Suppressor macrophage (primary cell): ENCODE results near the gene USP35.
"Not testable (repeated sequence)": the region's sequence is repeated elsewhere in the genome, so short reads cannot be mapped to it uniquely, and the experiment has no call there.

Source experiments
- DNase-seq, 4 experiments: peaks; one replicate each; pipeline ENCODE4 v3.0.0-alpha.2; 2020 to 2022

USP35 gene

DNA sequence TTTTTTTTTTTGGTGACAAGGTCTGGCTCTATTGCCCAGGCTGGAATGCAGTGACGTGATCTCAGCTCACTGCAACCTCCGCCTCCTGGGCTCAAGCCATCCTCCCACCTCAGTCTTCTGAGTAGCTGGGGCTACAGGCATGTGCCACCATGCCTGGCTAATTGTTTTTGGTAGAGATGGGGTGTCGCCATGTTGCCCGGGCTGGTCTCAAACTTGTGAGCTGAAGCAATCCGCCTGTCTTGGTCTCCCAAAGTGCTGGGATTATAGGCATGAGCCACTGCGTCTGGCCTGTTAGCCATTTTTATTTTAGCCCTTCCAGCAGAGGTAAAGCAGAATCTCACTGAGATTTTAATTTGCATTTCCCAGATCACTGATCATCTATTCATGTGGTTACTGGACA is 44.3 kb downstream of the USP35 start:
- DNase-seq: not testable (repeated sequence)

DNA sequence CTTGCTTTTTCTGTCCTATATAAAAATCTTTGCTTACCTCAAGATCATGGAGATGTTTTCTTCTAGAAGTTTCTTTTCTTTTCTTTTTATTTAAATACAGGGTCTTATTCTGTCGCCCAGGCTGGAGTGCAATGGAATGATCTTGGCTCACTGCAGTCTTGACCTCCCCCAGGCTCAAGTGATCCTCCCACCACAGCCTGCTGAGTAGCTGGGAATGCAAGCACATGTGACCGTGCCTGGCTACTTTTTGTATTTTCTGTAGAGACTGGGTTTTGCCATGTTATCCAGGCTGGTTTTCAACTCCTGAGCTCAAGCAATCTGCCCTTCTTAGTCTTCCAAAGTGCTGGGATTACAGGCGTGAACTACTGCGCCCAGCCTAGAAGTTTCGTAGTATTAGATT is 45.3 kb downstream of the USP35 start:
- DNase-seq: no peak

DNA sequence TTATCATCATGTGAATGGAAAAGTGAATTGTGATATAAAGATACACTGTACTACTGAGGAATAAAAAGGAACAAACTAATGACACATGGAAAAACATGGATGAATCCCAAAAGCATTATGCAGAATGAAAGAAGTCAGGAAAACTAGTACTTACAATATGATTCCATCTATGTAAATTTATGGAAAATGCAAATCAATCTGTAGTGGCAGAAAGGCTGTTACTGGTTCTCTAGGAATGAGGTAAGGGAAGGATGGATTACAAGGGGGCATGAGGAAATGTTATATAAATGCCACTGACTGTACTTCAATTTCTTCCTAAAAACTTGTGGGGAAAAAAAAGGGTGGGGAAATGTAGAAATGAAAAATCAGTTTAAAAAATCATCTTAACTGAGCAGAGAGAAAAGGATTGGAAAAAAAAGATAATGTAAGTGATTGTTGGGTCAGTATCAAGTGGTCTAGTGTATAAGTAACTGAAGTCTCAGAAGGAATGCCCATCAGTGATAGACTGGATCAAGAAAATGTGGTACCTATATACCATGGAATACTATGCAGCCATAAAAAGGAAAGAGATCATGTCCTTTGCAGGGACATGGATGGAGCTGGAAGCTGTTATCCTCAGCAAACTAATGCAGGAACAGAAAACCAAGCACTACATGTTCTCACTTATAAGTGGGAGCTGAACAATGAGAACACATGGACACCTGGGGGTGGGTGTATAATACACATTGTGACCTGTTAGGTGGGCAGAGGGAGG is 48.8 kb downstream of the USP35 start:
- no peak for DNase-seq

DNA sequence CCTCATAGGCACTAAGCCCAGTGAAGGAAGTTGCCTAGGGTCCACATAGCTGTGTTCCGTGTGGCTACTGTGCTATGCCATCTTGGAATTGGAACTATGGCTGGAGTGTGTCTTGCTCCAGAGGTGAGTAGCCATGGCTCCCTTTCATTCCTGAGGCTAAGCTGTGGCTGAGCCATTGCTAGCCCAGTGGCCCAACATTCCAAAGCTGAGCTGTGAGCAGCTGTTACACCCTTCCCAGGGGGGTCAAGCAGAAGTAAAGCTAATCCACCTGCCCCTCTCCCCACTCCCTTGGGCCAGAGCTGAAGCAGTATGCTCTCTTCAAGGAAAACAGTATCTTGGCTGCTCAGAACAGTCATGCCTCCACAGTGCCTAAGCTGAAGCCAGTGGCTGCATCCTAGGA is 51.1 kb downstream of the USP35 start:
- DNase-seq: no peak

DNA sequence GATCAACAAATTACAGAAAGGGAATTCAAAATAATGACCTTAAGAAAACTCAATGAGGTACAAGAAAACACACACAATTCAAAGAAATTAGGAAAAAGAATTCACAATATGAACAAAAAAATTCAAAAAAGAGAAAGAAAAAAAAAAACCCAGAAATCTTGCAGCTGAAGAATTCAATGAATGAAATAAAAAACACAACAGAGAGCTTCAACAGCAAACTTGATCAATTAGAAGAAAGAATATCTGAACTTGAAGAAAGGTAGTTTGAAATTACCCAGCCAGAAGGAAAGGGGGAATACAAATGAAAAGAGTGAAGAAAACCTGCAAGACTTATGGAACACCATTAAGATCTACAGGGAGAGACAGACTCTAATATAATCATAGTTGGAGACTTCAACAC is 52.8 kb downstream of the USP35 start:
- DNase-seq: no peak

DNA sequence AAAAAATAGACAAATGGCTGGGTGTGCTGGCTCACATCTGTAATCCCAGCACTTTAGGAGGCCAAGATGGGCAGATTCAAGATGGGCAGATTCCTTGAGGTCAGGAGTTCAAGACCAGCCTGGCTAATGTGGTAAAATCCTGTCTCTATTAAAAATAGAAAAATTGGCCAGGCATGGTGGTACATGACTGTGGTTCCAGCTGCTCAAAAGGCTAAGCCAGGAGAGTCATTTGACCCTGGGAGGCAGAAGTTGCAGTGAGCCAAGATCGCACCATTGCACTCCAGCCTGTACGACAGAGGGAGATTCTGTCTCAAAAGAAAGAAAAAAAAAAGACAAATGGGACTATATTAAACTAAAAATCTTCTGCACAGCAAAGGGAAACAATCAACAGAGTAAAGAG is 55.4 kb downstream of the USP35 start:
- DNase-seq: no peak

DNA sequence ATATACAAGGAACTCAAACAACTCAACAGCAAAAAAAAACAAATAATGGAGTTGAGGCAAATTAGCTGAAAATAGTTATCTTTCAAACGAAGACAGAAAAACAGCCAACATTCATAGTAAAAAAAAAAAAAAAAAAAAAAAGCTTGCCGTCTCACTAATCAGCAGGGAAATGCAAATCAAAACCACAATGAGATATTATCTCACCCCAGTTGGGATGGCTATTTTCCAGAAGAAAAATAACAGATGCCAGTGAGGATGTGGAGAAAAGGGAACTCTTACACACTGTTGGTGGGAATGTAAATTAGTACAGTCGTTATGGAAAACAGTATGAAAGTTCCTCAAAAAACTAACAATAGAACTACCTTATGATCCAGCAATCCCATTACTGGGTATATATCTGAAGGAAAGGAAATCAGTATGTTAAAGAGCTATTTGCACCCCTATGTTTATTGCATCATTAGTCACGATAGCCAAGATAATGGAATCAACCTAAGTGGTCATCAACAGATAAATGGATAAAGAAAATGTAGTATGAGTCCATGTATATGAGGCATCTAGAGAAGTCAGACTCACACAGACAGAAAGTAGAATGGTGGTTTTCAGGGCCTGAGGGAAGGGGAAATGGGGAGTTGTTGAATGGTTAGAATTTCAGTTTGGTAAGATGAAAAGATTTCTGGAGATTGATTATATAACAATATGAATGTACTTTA is 56.0 kb downstream of the USP35 start:
- peak in 2 of 4 experiments; percentile 30 to 40 for DNase-seq

DNA sequence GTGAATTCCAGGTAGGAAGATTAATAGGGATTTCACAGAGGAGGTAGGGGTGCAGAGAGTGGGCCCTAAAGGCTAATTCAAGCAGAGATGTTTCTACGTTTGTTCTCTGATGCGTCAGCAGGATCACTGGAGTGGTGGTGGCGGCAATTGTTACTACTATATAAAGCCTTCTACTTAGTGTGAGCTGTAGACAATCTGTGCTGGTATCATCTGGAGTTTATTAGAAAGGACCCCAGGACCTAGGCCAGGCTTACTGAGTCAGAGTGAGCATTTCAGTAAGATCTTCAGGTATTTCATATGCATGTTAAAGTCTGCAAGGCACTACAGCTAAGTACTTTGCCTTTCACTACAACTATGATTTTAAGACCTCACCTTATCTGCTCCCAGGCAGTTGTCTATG is 59.5 kb downstream of the USP35 start:
- DNase-seq: no peak

DNA sequence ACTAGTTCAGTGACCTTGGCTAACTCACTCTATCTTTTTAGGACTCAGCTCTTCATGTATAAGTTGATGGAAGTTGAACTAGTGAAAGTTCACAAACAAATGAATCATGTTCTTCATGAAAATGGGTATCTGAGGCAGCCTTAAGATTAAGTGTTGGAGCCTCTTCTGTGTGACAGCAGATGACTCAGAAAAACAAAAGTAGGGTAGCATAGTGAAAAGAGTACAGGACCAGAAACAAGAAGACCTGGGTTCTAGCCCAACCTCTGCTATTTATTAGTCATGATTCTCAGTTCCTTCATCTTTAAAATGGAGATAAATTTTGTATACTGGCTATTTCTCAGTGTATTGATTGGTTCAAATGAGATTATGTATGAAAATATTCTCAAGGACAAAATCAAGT is 60.2 kb downstream of the USP35 start:
- DNase-seq: no peak

DNA sequence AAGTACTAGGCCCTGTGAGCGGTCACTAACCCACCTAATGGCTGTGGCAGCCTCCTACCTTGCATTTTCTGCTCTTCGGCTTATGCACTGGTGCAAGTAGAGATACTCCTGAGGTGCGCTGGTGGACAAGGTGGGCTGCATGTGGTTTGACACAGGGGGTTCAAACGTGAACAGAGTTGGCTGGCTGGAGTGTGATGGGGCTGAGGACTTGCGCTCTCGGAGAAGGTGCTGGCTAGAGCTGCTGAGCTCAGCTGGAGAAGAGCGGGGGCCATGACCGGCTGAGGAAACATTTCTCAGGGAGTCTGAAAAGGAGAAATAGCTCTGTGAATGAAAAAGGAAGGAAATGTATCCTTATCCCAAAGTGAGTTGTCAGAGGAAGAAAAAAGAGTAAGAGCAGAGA is 61.4 kb downstream of the USP35 start:
- no peak for DNase-seq

DNA sequence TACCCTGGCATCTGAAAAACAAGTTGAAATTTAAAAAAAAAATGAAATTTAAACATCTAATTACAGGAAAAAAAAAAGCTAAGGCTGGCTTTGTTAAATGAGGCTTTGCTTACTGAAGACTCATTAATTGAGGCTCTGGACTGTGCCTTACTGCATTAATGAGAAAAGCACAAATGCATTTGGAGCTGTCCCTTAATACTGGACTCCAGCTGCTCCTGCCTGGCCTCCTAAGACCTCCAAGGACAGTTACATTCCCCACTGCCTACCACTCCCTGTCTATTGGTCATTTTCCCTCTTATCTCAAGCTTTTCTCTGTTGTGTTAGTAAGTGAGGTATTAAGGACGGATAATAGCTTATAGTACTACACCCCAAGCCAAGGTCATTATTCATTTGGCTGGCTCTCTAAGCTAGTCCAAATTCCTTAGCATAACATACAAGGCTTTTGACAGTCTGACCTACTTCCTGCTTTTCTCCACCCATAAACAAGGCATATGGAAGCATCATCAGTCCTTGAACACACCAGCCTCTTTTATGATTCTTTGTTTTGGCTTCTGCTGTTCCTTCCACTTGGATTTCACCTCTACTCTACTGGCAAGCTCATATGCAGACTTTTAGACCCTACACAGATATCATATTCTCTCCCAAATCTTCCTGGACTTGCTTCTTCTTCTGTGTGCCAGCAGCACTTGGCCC is 62.5 kb downstream of the USP35 start:
- peak in 2 of 4 experiments; percentile 6 to 23 for DNase-seq

DNA sequence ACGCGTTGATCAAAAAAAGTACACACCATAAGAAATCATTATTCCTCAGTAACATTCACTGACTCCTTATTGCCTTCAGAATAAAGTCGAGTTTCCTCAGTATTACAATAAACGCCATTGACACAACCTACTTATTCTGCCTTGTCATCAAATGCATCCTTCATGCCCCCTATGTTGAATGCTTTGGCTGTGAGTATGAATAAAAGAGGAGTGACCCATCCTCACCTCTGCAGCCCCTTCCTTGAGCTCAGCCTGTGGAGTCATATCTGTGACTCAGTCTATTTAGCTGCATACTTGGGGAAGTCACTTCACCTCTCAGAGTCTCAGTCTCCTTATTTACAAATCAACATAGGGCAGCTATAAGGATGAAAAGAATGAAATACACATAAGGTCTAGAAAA is 65.1 kb downstream of the USP35 start:
- no peak for DNase-seq

DNA sequence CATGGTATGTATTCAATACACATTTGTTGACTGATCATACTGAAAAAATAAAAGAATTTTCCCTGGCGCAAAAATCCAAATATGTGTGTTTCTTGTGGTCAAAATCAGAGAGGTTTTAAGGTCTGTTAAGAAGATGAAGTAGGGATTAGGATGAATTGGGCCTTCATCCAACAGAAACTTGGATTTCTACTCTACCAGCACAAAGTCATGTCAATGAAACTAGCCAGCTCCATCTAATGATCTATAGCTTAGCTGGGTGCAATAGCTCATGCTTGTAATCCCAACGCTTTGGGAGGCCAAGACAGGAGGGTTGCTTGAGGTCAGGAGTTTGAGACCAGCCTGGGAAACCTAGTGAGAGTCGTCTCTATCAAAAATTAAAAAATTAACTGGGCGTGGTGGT is 65.5 kb downstream of the USP35 start:
- DNase-seq: no peak

DNA sequence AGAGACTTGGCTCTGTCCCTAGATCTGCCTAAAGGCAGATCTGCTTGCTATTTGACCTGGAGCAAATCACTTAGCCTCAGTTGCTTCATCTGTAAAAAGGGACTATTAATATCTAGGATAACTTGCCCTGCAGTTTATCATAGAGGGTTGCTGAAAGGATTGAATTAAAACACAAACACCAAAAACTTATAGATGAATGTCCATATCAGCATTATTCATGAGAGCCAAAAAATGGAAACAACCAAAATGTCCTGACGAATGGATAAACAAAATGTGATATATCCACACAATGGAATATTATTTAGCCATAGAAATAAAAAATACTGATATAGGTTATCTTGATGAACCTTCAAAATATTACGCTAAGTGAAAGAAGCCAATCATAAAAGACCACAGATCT is 67.2 kb downstream of the USP35 start:
- no peak for DNase-seq

DNA sequence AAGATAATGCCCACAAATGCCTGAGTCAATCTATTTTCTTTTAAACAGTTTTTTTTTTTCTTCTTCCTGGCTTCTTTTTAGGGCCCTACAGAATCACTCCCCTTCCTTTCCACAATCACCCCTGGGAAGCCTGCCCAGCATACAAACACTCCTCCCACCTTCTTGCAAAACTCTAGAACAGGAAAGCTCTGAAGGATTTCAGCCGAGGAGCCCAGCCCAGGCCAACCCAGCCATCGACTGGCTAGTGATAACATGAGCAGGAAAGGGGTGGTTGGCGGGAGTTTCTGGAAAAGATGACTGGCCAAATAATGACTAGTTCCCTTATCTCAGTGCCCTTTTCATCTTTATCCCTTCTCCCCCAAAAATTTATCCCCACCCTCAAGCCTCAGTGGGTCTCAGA is 68.2 kb downstream of the USP35 start:
- peak in 3 of 4 experiments; percentile 22 to 32 (median 26) for DNase-seq

DNA sequence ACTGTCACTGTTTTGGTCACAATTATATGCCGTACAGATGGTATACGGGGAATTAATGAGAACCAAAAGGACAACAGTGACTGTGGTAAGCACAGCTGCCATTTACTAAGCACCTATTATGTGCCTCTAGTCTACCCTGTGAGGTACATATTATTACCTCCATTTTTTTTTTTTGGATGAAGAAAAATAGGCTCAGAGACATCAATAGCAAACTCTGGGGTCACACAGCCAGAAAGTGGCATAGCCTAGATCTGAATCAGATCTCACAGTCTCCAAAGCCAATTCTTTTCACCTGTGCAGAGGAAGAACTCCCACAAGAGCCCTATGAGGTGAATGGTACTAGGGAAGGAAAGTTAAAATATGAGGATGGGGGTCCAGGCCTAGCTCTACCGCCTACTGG is 68.9 kb downstream of the USP35 start:
- DNase-seq: no peak

DNA sequence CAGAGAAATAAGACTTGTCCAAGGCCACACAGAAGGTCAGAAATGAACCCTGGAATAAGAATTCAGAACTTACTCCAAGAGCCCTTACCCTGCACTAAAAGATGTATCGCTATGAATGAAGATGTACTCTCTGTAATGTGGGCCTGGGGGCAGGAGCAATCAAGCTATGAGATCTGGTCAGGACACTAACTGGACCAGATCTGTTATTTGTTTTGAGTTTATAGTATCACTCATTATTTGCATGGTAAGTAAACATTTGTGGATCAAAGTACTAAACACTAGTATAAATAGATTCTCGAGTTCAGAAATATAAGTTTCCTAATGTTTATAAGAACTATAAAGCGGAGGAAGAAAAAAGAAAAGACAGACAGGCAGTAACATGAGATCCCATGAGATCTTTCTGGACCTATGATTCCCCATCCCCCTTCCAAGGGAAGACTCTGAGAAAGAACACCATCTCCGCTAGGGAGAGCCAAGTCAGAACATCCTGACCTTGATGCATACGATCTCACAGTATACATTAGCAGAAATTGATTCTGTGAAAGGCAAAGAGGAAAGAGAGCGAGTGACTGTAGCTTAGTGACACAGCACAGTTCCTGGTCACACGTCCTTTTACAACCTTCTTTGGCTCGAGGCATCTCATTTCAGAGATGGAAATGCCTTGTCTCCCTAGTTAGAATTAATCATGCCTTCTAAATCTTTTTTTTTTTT is 71.2 kb downstream of the USP35 start:
- DNase-seq: no peak

DNA sequence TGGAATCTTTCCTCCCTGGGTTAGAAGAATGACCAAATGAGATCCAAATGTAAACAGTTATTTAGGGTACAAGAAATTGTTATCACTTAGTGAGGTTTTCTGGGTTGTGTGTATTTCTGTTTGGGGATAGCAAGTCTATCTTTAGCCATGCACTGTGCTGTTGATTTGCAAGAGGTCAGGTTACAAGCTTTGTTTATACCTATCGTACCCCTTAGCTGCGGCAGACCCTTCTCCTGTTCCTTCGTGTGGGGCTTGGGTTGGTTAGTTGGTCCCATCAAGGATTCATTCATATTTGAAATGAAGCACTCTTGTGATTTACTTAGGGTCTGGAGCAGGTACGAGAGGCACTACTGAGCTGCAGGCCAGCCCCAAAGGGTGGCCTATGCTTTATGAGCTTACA is 72.6 kb downstream of the USP35 start:
- no peak for DNase-seq

DNA sequence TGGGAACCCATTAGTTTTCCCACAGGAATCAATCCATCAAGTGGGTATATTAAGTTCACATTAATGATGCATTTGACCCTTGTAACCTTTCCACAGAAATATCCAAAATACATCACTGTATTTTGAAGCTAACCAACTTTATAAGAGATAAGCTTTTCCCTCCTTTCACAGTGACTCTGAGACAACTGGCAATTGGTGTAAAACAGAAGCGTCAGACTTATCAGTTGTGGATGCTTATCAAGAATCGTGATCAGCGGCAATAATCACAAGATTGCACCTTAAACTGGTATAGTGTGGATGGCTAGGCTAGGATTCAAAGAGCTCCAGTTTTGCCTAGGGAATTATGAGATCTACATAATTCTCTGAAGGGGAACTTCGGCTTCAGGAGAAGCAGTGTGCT is 73.1 kb downstream of the USP35 start:
- no peak for DNase-seq

DNA sequence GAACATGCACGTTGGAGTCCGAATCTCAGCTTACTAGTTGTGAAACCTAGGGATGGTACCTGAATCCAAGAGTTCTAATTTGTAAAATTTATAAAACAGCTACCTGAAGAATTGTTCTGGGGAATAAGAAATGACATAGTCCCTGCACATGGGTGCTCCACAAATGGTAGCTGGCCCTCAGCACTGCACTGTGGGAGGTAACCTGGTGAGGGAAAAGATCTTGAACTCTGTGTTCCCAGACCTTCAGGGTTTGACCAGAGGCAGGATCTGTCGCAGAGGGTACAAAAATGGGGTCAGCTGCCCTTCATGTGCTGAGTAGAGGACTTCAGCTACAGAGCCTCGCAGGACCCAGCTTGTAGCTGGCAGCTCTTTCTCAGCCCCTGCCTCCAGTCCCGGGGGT is 73.5 kb downstream of the USP35 start:
- DNase-seq: no peak

DNA sequence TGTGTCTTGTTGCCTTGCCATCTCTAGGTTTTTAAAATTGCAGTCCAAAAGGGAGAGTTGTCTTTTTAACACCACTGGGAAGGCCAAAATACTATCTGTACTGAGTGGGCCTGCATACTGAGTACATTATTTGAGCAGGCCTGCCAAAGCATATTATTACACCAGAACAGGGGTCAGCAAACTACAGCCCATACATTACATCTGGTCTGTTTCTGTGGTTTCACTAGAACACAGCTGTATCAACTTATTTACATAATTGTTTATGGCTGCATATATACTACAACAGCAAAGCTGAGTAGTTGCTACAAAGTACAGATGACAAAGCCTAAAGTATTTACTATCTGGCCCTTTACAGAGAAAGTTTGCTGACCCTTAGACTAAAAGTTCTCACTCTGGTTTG is 74.0 kb downstream of the USP35 start:
- DNase-seq: no peak
